Posterior vena cava (tissue), 2 donors: ENCODE results near the gene ZNF536. TPM values are rescaled to one million over a fixed set of nuclear protein-coding genes. Genes with fewer than 3 reads are reported as not detected.
"Not testable (repeated sequence)": the region's sequence is repeated elsewhere in the genome, so short reads cannot be mapped to it uniquely, and the experiment has no call there.

Experiments
- DNase-seq: peaks from one replicate; pipeline ENCODE4 v3.0.0-alpha.2; 2020; ENCODE audit warnings: low spot score
- intact Hi-C, 2 donors: fragments of 100-400 bp; cut with DNase I; formaldehyde crosslinking; loops; one replicate each; pipeline versions ENCODE4 v1.14.1 to v1.14.2; 2022 to 2023
- total RNA-seq, 2 donors: library from RNA; stranded (reverse); fragmentation: NEBNext Ultra II Directional; extraction: Animal tissue kit (Norgen Biotek cat#: 25700); gene quantifications; one replicate each; pipeline ENCODE4 v1.2.1, GENCODE V29; 2021
- donor health status: DM: yes; HTN: yes; CAD: no.
- donor health status: DM: yes; HTN: yes; CAD: no.

Gene ZNF536
- total RNA-seq, 2 donors from 2014 or later, result 2.8 to 3.6 TPM

DNA sequence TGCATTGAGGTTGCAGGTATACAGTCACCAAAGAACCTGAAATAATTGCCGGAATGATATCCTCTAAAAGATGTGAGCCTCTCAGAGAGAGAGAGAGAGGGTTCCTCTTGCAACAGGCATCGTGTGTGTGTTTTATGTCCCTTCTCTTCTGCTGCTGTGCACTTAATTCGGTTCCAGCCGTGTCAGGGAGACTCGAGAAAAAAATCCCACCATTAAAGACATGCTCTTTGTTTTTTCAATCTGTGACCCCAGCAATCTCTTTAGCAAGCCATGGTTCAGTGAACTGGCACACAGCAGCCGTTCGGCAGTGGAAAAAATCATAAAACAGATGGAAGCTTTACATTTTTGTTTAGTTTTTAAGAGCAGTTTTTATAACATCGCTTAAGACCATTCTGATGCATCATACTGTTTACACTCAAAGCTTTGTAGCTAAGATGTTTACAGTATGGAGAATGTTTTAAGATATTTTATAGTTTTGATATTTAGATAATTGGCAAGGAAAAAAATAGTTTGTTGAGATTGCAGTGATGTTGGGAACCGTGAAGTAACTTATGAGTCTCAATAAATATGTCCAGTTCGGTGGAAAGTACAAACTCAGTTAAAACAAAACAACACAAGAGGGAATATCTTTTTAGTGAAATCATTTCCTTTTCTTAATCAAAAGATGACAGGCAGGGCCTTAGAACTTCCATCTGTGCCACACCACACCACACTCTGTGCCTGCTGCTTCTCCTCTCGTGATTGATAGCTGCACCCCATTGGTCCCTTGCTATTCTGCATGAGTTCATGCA lies 31.2 kb upstream of the ZNF536 start:
- peak; percentile 14 for DNase-seq
- intact Hi-C loops, result no loop called here

DNA sequence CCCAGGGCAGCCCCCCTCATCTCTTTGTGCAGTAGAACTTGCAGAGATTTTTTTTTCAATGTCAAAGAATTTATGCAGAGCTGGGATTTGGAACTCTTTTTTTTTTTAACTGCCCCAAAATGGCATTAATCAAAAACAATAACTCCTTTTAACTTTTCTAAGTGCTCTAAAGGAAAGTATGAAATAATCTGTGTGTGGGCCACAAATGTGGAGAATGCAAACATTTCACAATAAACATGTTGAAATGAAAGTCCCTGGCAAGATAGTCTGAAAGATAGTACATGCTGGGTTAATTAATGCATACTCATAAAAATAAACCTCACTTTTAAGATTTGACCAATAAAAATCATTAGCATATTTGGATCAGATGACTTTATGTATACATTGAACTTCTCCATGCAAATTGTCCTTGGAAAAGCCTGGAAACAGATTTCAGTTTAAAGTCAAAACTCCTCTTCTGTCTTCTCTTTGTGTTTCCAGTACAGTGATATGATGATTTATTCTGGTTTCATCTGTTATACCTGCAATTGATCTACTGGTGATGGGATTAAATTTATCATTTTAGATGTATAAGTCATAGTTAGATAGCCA lies 30.5 kb upstream of the ZNF536 start:
- intact Hi-C loops, result no loop called here
- no peak for DNase-seq

DNA sequence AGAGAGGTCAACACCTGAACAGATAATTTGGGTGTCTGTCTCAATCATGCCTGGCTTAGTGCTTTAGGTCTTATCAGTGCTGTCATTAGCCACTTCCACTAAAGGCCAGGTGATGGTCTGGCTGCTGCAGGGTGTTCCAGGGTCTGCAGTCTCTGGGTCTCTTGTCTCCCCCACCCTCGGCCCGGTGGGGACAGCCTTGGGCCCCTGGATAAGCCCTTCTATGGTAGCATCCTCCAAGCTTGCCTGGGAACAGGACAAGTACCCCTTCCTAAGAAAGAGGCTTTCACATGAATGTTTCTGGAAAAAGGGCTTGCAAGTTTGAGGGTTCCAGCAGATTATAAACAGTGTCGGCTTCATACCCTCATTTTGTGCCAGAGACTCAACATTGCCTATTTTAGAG lies 29.3 kb upstream of the ZNF536 start:
- DNase-seq, result peak; percentile 7
- intact Hi-C loops, result no loop called here

DNA sequence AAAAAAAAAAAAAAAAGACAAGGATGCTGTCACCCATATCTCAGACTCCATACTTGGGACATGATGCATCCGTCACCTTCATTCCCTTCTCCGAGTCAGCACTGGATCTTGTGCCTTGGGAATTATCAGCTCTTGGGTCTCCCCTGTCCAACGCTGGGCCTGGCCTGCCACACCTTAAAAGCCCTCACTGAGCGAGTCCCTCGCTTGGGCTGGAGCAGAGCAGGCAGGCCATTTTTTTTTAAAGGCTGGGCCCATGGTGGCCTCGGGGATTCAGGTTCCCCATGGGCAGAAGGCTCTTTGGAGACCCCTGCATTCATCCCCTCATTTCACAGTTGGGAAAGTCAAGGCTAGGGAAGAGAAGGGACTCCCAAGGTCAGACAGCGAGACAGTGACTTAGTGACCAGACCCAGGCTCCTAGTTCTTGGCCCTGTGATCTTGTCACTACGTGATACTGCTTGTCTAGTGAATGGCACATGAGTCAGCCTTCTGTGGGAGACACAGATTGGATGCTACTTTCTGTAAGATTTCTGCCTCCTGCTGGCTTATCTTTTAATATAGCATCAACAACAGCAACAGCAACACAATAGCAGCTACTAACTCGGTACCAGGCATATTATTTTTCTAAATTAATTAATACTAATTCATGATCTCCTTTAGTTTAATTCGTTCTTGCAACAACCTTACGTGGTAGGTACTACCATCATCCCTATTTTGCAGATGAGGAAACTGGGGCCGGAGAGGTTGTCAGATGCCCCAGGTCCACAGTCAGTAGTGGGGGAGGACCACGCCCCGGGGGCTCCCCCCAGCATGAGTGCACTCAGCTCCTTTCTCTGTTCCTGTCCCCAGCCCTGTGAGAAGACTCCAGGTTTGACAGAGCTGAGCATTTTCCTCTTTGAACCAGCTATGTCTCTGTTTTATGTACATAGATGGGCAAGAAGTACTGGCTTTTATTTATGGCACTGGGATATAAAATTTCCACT lies 27.4 kb upstream of the ZNF536 start:
- intact Hi-C loops, result no loop called here
- DNase-seq, result peak; percentile 47

DNA sequence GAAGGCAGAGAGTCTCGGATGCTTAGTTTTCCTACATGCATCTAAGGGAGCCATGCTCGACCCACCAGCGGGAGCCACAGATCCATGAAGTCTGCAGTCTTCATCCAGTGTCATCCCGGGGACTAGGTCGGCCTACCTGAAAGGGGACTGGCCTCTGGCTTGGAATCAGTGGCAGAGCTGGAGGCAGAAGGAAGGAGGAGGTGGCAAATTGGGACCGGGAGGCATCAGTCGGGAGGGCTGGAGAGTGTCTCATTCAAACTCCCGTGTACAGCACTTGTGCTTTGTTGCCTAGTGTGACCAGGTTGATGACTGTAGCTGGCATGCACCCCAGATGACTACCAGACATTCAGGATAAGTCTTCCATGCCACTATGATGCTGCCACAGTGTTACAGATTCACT lies 26.5 kb upstream of the ZNF536 start:
- intact Hi-C loops, result no loop called here
- DNase-seq, result peak; percentile 30

DNA sequence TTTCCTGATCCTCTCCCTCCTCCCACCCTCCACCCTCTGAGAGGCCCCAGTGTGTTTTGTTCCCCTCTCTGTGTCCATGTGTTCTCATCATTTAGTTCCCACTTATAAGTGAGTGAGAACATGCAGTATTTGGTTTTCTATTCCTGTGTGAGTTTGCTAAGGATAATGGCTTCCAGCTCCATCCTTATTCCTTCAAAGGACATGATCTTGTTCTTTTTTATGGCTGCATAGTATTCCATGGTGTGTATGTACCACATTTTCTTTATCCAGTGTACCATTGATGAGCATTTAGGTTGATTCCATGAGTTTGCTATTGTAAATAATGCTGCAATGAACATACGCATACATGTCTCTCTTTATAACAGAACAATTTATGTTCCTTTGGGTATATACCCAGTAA lies 25.7 kb upstream of the ZNF536 start:
- intact Hi-C loops, DNase-seq: not testable (repeated sequence)

DNA sequence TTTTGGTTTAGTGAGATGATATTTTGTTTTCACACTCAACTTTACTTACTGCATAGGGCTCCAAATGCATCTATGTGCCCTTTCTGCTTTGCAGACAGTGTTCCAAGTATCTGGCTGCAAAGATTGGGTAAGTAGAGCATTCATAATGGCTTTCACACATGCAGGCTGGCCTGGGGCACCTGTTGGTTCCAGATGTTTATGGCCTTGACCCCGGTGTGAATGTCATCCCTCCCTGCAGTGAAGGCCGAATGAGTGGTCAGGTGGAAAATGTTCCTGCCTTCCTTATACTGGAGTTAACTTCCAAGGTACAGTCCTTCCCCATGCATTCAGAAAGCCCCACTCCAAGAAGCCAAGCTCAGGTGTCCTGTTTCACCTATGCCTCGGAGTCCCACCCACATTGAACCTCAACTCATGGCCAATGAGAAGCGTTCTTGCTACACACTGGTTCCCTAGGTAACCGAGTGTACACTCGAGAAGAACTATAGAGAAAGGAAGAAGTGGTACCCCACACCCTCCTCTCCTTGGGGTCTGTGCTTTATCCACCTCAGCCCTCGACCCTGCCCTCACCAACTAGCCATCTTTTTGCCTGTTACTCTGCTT lies 23.0 kb upstream of the ZNF536 start:
- DNase-seq, result peak; percentile 53
- intact Hi-C loops, result no loop called here

DNA sequence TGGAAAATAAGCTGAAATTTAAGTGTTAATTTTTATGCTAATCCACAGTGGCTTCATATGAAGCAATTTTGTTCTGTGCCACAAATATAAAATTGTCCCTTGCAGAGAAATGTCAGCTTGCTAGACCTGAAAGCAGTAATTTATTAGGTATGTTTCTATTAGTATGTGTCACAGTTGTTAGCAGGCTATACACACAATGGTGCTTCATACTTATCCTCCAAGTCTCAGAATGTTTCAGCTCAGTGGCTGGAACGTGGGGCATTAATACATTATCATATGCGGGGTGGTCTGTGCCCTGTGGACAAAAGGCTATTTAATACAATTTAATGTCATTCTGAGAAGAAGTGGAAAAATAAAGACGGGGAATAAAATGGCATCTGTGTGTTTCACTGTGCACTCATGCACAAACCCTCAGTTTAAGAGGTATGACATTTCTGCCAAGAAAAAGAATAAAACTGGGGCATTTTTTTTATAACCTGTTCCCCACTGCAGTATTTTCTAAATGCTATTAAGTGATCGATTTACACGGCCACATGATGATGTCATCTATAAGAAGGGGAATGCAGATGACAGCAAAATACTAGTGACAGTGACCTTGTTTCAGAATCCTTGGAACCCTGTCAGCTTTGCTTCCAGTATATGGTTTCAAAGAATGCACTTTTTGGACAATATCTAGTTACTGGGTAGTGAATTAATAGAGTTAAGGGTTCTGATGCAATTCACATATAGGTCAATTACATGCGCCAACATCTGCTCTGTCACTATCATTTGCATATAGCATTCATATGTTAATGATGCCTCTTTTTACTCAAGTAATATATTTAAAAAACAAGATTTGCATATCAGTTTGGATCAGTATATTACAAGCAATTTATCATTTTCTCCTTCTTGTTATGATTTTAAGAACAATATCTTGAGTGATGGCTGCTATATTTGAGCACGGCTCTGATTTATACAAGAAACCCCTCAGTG lies 21.2 kb upstream of the ZNF536 start:
- intact Hi-C loops, result no loop called here
- DNase-seq, result no peak

DNA sequence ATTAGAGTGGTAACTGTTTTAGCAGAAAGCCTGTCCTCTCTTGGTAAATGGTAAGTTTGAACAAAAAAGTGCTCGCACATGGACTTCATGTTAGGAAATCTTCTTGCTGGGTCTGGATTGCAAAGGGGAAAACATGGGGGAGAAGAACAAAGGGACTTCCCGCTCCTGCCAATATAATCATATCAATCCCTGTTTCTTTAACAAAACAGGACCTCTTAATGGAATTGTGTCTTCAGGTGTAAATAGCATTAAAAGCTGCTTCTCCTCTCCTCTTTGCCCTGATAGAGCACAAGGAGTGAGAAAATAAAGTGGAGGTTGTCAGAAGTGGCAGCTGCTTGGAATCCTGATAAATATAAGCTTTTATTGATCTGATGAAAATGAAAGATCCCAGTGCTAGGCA lies 20.4 kb upstream of the ZNF536 start:
- no peak for DNase-seq
- intact Hi-C loops, result no loop called here

DNA sequence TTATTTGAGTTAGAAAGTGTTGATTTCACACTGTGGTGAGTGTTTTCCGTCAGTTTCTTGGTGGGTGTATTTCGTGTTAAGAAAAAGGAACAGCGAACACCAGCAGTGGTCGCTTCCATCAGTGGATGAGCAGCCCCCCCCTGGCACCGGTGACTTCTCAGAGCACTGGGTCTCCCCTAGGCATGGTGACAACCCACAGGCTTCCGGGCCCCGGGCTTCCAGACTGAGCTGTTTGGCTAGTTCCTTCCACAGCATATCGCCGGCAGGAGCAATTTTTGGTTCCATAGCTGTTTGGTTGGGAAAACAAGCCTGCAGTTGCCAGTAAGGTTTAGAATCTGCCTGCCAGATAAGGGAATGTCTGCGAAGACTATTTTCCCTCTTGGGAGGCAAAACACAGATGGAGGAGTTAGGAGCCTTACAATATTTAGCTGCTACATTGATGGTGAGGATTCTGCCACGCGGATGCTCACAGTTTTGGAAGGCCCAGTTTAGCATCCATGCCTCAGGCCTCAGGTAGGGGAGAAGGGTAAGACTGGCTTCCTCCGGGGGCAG lies 18.7 kb upstream of the ZNF536 start:
- intact Hi-C loops, result no loop called here
- peak; percentile 61 for DNase-seq

DNA sequence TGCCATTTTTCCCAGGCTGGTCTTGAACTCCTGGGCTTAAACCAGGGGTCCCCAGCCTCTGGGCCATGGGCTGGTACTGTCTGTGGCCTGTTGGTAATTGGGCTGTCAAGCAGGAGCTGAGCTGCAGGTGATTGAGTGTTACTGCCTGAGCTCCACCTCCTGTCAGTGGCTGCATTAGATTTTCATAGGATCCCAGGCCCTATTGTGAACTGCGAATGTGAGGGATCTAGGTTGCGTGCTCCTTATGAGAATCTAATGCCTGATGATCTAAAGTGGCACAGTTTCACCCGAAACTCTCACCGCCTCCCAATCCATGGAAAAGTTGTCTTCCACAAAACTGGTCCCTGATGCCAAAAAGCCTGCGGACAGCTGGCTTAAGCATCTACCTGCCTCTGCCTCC lies 16.6 kb upstream of the ZNF536 start:
- peak; percentile 32 for DNase-seq
- intact Hi-C loops, result no loop called here

DNA sequence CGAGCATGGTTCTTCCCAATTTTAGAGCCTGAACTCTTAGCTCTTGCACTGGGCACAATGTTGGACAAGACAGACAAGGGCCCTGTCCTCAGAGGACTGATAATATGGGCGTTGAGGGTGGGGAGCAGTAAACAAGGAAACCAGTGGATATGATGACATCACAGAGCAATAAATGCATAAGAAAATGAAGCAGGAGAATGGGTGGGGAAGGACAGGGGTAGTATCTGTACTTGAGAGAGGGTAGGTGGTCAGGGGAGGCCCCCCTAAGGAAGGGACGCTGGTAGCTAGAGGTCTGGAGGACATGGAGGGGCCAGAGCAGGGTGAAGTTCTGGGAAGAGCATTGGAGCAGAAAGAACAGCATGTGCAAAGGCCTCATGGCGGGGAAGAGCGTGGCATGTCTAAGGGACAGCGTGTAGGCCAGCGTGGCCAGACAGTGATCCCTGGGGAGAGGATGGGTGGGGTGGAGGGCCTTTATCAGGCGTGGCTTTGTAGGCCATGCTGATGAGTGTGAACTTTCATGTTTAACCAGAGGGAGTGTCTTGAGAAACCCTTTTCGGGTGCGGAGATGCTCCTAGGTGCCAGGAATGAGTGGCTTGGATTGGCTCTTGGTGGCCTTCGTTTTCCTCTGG lies 15.1 kb upstream of the ZNF536 start:
- DNase-seq, result peak; percentile 31
- intact Hi-C loops, result no loop called here

DNA sequence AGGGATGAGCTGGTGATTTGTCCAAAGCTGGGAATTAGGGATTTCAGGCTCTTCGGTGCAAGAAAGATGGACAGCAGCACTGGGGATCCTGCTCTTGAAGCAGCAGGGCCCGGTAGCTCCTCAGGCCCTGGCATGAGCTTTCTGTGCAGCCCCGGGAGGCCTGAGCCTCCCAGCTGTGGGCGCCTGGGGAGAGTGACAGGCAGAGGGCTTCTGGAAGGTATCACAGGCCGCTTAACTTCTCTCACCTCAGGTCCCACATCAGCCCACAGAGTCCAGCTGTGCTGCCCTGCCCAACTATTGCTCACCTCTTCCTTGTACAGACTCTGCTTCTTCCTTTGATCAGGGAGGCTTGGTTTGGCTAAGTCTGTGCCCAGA lies 14.6 kb upstream of the ZNF536 start:
- intact Hi-C loops, result no loop called here
- peak; percentile 37 for DNase-seq

DNA sequence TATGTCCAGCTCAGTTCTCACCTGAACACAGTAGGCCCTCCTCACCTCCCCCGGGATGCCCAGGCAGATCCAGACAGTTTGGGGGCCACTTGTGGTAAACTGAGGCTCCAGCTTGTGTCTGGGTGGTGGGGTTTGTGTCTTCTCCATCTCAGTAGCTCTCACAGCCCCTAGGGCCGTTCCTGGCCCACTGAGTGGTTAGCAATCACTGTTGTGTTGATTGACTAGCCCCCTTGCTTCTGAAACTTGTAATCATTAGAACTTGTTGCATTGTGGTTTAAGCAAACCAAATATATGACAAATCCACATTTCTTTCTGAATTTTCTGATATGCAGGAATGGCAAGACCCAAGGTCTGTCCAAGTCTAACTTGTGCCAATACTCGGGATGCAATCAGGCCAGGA lies 13.9 kb upstream of the ZNF536 start:
- intact Hi-C loops, result no loop called here

DNA sequence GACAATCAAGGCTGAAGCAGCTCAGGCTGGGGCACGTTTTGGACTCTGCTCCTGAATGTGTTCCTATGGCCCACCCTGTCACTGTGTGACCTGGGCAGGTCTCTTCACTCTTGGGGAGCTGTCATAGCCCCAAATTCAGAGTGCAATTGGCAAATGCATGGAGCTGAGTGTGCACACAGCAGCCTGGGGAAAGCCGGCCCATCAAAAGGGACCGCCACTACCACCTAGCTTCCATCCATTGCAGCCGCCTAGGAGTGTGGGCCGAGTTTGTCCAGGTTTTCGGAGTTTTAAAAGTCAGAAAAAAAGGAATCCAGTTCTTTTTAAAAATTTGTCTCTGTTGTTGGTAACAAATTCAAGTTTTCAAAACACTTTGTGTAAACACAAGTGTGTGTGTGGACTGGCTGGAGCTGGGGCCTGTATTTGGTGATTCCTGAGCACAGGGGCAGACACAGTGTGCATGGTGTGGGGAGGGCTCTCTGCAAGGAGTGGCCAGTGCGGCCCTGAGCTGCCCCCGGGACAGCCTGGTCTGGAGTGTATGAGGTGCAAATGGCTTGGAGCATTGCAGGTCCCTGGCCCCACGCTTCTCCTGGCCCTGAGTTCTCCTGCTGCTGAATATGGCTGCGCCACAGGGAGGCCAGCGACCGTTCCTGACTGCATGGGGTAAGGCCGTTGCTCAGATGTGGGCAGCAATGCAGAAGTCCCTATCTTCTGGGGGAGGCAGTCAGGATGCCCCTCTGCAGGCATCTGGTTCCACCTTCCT lies 13.2 kb upstream of the ZNF536 start:
- DNase-seq, result peak; percentile 66
- intact Hi-C loops, result no loop called here

More for the DNA sequence above, 13.9 kb upstream of the ZNF536 start:
- peak; percentile 32 for DNase-seq

DNA sequence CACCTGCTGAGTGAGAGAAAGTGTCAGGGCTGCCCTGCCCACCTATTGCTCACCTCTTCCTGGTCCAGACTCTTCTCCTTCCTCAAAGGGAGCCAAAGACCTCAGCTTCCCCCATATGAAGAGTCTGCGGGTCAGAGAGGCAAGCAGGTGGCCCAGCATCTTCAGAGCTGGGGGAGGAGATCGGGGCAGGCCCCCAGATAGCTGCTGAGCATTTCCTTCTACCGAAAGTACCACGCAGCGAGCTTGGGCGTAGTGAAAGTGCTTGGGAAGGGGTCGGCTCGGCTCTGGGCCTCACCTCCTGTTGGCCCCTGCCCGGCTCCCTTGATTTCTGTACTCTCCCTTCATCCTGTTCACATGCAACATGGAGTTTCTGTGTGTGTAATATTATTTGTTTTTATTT lies 12.2 kb upstream of the ZNF536 start:
- DNase-seq, result peak; percentile 69
- intact Hi-C loops, result no loop called here
